ENCODE data around the gene CFAP299.

Gene CFAP299

DNA sequence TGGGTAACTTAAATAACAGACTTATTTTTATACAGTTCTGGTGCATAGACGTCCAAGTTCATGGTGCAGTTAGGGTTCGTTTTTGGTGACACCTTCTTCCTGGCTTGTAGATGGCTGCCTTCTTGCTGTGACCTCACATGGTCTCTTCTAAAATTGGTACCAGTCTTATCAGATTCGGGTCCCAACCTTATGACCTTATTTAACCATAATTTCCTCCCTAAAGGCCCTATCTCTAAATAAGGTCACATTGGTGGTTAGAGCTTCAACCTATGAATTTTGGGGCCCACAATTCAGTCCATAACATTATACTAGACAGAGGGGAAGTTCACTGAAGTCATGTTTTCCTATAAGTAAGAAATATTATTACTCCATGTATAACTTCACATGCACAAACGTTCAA, 128.0 kb downstream of the CFAP299 start:
- DNase-seq = no peak
- no peak overlapping the region for H3K27ac Mint-ChIP-seq

DNA sequence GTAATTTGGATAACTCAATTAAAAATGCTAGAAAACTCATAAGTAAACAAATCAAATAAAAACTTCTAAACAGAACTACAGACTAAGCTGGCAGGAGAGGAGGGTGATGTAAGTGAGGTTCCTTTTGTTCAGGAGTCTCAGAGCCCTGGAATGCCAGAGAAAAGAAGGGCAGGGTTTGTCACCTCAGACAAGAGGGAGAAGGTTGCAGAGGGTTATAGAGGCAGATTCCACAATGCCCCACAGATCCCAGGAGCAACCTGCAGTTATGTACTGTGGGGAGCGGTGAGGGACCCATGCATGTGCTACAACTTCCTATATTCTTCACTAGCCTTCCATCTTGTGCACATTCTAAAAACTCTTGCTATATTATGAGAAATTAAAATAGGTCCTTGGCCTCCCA, 129.7 kb downstream of the CFAP299 start:
- peaks cover 19% of the 10 kb centered on the region for H3K9me3 Mint-ChIP-seq
- no peak overlapping the region for H3K27ac Mint-ChIP-seq
- H3K4me3 Mint-ChIP-seq = no peak overlapping the region
- DNase-seq (no peak), ATAC-seq (no peak)
- H3K36me3 Mint-ChIP-seq (ENCODE audit: low read depth) = no peaks in the 10 kb centered on the region
- H3K27me3 Mint-ChIP-seq = no peaks in the 10 kb centered on the region
- H3K4me1 Mint-ChIP-seq = peaks cover 10% of the 10 kb centered on the region

More for the DNA sequence above, 128.0 kb downstream of the CFAP299 start:
- H3K36me3 Mint-ChIP-seq (ENCODE audit: low read depth) = no peaks in the 10 kb centered on the region
- peaks cover 13% of the 10 kb centered on the region for H3K4me1 Mint-ChIP-seq
- peak overlapping the region; percentile 18 for H3K4me3 Mint-ChIP-seq
- ATAC-seq = no peak
- no peaks in the 10 kb centered on the region for H3K27me3 Mint-ChIP-seq
- peaks cover 19% of the 10 kb centered on the region for H3K9me3 Mint-ChIP-seq

DNA sequence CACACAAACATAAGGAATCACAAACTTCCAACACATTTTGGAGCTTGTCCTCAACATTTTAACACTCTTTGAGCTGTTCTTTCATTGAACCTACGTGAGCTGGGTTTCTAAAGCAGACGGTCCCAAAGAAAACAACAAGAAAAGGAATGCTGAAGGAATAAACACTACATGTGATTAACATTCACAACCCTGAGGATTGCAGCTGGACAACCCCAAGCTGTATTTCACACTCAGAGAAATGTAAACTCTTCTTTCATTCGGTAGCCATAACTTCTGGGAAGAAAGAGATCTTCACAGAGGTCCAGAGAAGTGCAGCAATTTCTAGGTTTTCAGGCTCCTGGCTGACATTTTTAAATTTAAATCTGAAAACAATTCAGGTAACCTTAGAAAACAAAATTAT, 130.2 kb downstream of the CFAP299 start:
- DNase-seq (no peak), ATAC-seq (no peak)
- Mint-ChIP-seq H3K27ac (no peak overlapping the region), H3K4me1 (peaks cover 10% of the 10 kb centered on the region), H3K4me3 (no peak overlapping the region), H3K9me3 (peaks cover 19% of the 10 kb centered on the region), H3K27me3 (no peaks in the 10 kb centered on the region), H3K36me3 (ENCODE audit: low read depth) (no peaks in the 10 kb centered on the region)

DNA sequence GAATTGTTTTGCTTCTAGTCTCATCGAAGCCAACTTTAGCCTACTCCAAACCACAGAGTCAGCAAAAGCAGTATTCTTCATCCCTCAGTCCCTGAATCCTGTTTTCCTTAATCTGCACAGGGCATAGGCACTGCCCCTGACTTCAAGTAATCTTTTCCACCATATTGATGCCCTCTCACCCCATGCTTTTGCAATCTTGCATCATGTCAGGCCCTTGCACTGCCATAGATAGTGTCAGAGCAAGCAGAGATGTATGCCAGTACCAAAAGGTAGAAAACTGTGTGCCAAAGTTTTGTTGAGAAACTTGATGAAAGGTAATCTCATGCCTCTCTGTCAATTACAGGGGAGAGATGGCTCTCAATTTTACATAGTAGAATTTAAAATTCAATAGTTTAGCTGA, 131.1 kb downstream of the CFAP299 start:
- no peak overlapping the region for H3K27ac Mint-ChIP-seq
- no peak overlapping the region for H3K4me3 Mint-ChIP-seq
- no peaks in the 10 kb centered on the region for H3K27me3 Mint-ChIP-seq
- DNase-seq (no peak), ATAC-seq (no peak)
- H3K9me3 Mint-ChIP-seq = peaks cover 18% of the 10 kb centered on the region
- H3K4me1 Mint-ChIP-seq = peaks cover 10% of the 10 kb centered on the region
- no peaks in the 10 kb centered on the region for H3K36me3 Mint-ChIP-seq (ENCODE audit: low read depth)

DNA sequence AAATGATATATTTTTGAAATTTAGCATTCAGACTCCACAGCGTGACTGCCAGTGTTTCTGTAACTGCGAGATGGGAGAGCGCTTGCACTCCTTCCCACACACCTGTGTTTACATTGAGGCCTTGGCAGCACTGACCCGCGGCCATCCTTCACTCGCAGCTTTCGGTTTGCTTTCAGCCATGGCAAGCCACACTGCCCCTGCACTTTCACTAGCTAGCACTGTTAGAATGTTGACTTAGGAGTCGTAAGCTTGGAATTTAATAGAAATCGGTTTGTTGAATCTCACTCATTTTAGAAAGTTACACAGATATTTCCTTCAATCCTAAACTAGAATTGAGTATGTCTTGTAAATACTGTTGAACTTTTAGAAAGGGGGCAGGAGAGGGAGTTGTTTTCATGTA, 136.2 kb downstream of the CFAP299 start:
- DNase-seq (no peak), ATAC-seq (no peak)
- Mint-ChIP-seq H3K9me3 (peaks cover 9% of the 10 kb centered on the region), H3K27me3 (no peaks in the 10 kb centered on the region), H3K4me3 (no peak overlapping the region), H3K36me3 (ENCODE audit: low read depth) (no peaks in the 10 kb centered on the region), H3K4me1 (no peaks in the 10 kb centered on the region), H3K27ac (no peak overlapping the region)

DNA sequence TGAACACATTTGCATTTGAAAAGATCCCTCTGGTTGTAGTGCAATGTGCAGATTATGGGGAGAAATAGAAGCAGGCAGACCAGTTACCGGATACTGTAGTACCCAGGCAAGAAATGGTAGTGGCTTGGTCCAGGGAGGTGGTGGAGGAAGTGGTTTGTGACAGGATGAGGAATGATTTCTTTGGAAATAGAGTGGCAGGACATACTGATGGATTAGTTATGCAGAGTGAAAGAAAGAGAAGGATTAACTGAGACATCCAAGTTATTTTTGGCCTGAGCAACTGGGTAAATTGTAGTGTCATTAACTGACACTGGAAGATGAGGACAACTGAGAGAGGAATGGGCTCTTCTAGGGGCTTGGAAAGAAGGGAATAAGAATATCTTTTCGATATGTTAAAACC, 139.7 kb downstream of the CFAP299 start:
- Mint-ChIP-seq H3K4me1 (no peaks in the 10 kb centered on the region), H3K36me3 (ENCODE audit: low read depth) (no peaks in the 10 kb centered on the region), H3K4me3 (no peak overlapping the region), H3K27ac (no peak overlapping the region), H3K9me3 (peaks cover 11% of the 10 kb centered on the region), H3K27me3 (no peaks in the 10 kb centered on the region)
- ATAC-seq (no peak), DNase-seq (no peak)

DNA sequence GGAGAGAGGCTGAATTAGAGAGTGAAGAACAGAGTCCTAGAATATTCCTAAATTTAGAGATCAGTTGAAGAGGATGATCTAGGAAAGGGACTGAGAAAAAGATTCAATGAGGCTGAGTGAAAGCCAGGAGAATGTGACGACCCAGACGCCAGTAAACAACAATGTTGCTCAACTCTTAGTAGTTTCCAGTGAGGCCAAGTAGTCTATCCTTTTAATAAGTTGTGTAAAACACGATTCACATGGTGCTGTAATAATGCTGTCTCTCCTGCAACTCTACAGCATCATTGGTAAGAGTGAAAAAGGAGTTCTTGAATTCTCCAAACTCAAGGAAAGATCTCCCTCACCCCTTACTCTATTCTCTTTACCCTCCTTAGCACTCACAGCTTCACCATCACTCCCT, 140.3 kb downstream of the CFAP299 start:
- Mint-ChIP-seq H3K9me3 (peaks cover 11% of the 10 kb centered on the region), H3K4me3 (no peak overlapping the region), H3K27ac (no peak overlapping the region), H3K27me3 (no peaks in the 10 kb centered on the region), H3K4me1 (no peaks in the 10 kb centered on the region), H3K36me3 (ENCODE audit: low read depth) (no peaks in the 10 kb centered on the region)
- no peak for ATAC-seq
- no peak for DNase-seq

DNA sequence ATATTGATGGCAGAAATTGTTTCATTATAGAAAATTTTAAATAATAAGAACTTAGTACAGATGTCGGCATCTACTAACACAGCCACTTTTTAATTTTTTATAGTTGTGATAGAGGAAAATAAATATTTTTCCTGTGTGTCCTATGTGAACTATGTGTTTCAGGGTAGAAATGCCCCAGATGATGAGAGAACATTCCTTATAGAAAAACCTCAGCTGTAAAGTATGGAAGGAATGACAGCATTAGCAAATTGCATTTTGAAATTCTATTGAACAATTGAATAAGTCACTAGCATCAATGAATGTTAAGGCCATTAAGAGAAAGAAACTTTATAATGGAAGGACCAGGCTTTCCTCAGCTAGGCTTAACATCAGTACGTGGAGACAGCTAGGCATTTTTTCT, 149.2 kb downstream of the CFAP299 start:
- no peak overlapping the region for H3K4me3 Mint-ChIP-seq
- peaks cover 5% of the 10 kb centered on the region for H3K9me3 Mint-ChIP-seq
- no peak for DNase-seq
- H3K27ac Mint-ChIP-seq = no peak overlapping the region
- ATAC-seq = no peak
- peaks cover 4% of the 10 kb centered on the region for H3K4me1 Mint-ChIP-seq
- H3K36me3 Mint-ChIP-seq (ENCODE audit: low read depth) = no peaks in the 10 kb centered on the region
- no peaks in the 10 kb centered on the region for H3K27me3 Mint-ChIP-seq

DNA sequence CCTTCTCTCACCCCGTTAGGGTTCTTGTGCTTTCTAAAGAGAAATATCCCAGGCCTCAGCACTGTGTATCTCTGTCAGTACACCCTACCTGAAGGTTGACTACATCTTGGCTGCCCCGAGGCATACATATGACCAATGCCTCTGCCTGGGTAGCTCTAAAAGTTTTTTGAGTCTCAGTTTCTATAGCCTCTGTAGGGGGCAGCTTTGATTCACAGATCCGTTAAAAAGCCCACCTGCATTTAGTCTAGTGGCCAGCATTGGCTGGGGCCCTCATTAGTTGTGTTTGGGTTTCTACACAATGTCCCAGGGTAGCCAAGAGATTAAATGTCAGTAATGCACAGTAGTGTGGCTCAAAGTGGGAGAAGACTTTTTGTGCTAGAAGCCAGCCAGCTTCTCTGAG, 151.1 kb downstream of the CFAP299 start:
- no peak for DNase-seq
- Mint-ChIP-seq H3K4me1 (peaks cover 11% of the 10 kb centered on the region), H3K36me3 (ENCODE audit: low read depth) (no peaks in the 10 kb centered on the region), H3K27me3 (no peaks in the 10 kb centered on the region), H3K9me3 (peaks cover 12% of the 10 kb centered on the region), H3K27ac (no peak overlapping the region), H3K4me3 (no peak overlapping the region)
- ATAC-seq = no peak

DNA sequence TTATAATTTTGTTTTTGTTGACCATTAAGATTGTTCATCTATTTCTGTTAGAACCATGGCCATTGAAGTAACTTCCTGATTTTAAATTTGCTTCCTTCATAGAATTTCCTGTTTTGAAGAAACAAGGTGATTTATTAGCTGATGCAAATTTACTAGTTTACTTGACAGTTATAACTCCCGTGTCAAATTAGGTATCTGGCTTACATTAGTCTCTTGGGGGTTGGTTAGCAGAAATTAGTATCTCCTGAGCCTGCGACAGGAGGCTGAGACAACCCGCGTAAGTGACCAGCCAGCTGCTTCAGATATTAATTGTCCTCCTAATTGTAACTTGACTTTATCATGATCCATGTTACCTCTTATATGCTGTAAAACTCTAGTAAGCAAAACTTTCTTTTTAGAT, 154.3 kb downstream of the CFAP299 start:
- H3K4me1 Mint-ChIP-seq = peaks cover 37% of the 10 kb centered on the region
- no peak for DNase-seq
- H3K36me3 Mint-ChIP-seq (ENCODE audit: low read depth) = peaks cover 6% of the 10 kb centered on the region
- no peak for ATAC-seq
- H3K27ac Mint-ChIP-seq = no peak overlapping the region
- no peak overlapping the region for H3K4me3 Mint-ChIP-seq
- no peaks in the 10 kb centered on the region for H3K27me3 Mint-ChIP-seq
- peaks cover 23% of the 10 kb centered on the region for H3K9me3 Mint-ChIP-seq

DNA sequence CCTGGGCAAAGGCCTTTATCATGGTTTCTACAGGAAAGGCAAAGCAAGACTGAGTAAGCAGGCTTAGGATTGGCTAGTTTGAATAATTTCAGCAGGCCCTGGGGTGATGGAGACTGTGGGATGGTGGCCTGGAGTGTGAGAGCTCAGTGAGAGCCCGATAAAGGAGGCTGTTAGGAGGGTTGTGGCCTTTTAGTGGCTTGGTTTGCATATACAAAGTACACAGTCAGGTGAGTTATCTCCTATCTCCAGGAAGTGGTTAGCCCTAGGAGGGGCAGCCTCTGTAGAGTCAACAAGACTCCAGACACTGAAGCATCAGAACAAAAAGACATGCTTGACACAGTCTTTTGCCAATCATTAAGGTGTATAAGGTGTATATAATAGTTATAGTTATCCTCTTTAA, 157.2 kb downstream of the CFAP299 start:
- peaks cover 13% of the 10 kb centered on the region for H3K36me3 Mint-ChIP-seq (ENCODE audit: low read depth)
- ATAC-seq (peak; percentile 89), DNase-seq (peak; percentile 14)
- peaks cover 37% of the 10 kb centered on the region for H3K4me1 Mint-ChIP-seq
- H3K9me3 Mint-ChIP-seq = peaks cover 35% of the 10 kb centered on the region
- H3K27ac Mint-ChIP-seq = peak overlapping the region; percentile 12
- H3K27me3 Mint-ChIP-seq = no peaks in the 10 kb centered on the region
- H3K4me3 Mint-ChIP-seq = no peak overlapping the region

DNA sequence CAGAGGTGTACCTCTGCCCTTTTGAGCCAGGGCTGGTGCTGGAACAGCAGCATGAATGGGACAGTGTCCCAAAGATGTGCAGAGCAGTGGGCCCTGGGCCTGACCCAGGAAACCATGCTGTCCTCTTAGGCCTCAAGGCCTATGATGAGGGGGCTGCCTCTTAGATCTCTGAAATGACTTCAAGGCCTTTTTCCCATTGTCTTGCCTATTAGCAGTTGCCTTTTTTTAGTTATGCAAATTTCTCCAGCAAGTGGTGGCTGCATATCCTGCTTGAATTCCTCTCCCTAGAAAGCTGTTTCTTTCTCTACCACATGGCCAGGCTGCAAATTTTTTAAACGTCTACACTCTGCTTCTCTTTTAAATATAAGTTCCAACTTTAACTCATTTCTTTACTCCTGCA, 160.3 kb downstream of the CFAP299 start:
- ATAC-seq (no peak), DNase-seq (no peak)
- Mint-ChIP-seq H3K27me3 (no peaks in the 10 kb centered on the region), H3K4me3 (no peak overlapping the region), H3K4me1 (peaks cover 41% of the 10 kb centered on the region), H3K9me3 (peaks cover 29% of the 10 kb centered on the region), H3K36me3 (ENCODE audit: low read depth) (peaks cover 13% of the 10 kb centered on the region), H3K27ac (no peak overlapping the region)

DNA sequence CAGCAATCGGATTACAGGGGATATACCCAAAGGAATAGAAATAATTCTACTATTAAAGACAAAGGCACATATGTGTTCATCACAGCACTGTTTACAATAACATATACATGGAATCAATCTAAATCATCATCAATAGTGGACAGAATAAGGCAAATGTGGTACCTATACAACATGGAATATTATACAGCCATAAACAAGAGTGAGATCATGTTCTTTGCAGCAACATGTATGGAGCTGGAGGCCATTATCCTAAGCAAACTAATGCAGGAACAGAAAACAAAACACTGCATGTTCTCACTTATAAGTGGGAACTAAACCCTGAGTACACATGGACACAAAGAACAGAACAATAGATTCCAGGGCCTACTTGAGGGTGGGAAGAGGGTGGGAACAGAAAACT, 163.2 kb downstream of the CFAP299 start:
- no peaks in the 10 kb centered on the region for H3K27me3 Mint-ChIP-seq
- H3K4me3 Mint-ChIP-seq = no peak overlapping the region
- peaks cover 36% of the 10 kb centered on the region for H3K4me1 Mint-ChIP-seq

DNA sequence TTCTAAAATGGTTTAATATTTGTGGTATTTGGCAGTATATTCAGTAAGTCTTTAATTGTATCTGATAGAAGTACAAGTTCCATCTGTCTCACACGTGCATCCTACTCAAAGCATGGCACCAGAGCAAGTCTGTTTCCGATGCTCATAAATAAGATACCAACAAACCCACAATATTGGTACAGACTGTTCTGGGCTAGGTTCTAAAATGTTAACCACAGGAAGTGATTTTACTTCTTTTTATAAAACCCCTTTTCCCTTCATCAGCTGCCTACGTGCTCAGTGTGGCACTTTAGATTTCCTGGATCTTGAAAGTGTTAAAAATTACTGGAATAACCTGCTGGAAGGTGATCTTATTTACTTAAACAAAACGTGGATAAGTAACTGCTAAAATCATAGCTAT, 165.1 kb downstream of the CFAP299 start:
- peak; percentile 79 for ATAC-seq
- Mint-ChIP-seq H3K4me3 (no peak overlapping the region), H3K27me3 (no peaks in the 10 kb centered on the region), H3K9me3 (peaks cover 22% of the 10 kb centered on the region), H3K27ac (peak overlapping the region; percentile 24), H3K36me3 (ENCODE audit: low read depth) (peaks cover 7% of the 10 kb centered on the region), H3K4me1 (peaks cover 30% of the 10 kb centered on the region)
- DNase-seq = no peak

More for the DNA sequence above, 163.2 kb downstream of the CFAP299 start:
- Mint-ChIP-seq H3K27ac (no peak overlapping the region), H3K36me3 (ENCODE audit: low read depth) (peaks cover 10% of the 10 kb centered on the region), H3K9me3 (peaks cover 25% of the 10 kb centered on the region)
- DNase-seq = no peak
- no peak for ATAC-seq

DNA sequence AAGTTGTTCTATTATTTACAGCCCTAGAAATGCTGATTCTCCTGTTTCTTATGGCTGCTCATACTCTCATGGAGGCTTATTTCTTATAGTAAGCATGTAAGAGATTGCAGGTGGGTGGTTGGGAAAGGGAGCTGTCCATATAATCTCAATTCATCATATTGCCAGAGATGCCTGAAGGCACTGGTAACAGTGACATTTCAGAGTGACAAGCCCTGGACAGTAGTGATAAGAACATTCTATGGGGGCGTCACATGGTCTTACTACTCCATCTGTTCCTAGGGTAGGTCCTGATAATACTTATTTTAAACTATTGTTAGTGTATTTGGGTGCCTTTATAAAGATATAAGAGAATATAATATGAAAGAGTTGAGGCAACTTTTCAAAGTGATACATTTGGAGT, 171.5 kb downstream of the CFAP299 start:
- H3K9me3 Mint-ChIP-seq = peaks cover 4% of the 10 kb centered on the region
- H3K27ac Mint-ChIP-seq = no peak overlapping the region
- peaks cover 5% of the 10 kb centered on the region for H3K36me3 Mint-ChIP-seq (ENCODE audit: low read depth)
- no peak for DNase-seq
- ATAC-seq = no peak
- H3K4me3 Mint-ChIP-seq = no peak overlapping the region
- peaks cover 39% of the 10 kb centered on the region for H3K4me1 Mint-ChIP-seq
- no peaks in the 10 kb centered on the region for H3K27me3 Mint-ChIP-seq

DNA sequence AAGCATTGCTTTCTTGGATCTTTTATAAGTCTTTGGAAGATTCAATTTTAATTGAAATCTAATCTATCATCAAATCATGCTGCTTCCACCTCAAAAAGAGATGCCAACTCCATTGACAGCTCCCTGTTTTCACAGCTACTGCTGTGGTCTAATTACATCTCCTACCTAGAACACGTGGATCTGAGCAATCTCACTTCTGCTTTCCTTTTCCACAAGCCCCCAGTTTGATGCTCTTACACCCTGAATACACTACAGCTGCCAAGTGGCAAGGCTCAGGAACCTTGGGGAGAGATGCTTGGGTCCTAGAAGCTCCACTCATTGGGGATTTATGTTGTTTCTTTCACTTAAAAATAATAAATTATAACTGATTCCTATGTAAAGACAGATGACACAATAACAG, 172.0 kb downstream of the CFAP299 start:
- Mint-ChIP-seq H3K36me3 (ENCODE audit: low read depth) (peaks cover 5% of the 10 kb centered on the region), H3K27ac (no peak overlapping the region), H3K4me3 (no peak overlapping the region), H3K27me3 (no peaks in the 10 kb centered on the region), H3K4me1 (peaks cover 36% of the 10 kb centered on the region), H3K9me3 (peaks cover 4% of the 10 kb centered on the region)
- ATAC-seq = no peak
- no peak for DNase-seq

Measured in activated naive CD8-positive, alpha-beta T cell treated with anti-CD3 and anti-CD28 coated beads, Interleukin-2, amount 50 U/mL, for 24 hours (primary cell).